Measurements from ENCODE around the gene DNTT.

DNTT gene

GRCh38 chr10:96264938-96265337, 39.3 kb upstream of the DNTT start:
- H3K4me3 ChIP-seq (ENCODE audit: low read depth, low read length): no peak overlapping the region
- no peak for TF ChIP-seq POLR2A (IDR thresholded peaks at IDR 0.05; ENCODE audit: extremely low read depth, insufficient read length)
- no peak for TF ChIP-seq MYC (IDR thresholded peaks at IDR 0.05; ENCODE audit: low read depth, low read length)
- TF ChIP-seq, protein P1, sequence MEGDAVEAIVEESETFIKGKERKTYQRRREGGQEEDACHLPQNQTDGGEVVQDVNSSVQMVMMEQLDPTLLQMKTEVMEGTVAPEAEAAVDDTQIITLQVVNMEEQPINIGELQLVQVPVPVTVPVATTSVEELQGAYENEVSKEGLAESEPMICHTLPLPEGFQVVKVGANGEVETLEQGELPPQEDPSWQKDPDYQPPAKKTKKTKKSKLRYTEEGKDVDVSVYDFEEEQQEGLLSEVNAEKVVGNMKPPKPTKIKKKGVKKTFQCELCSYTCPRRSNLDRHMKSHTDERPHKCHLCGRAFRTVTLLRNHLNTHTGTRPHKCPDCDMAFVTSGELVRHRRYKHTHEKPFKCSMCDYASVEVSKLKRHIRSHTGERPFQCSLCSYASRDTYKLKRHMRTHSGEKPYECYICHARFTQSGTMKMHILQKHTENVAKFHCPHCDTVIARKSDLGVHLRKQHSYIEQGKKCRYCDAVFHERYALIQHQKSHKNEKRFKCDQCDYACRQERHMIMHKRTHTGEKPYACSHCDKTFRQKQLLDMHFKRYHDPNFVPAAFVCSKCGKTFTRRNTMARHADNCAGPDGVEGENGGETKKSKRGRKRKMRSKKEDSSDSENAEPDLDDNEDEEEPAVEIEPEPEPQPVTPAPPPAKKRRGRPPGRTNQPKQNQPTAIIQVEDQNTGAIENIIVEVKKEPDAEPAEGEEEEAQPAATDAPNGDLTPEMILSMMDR (IDR thresholded peaks at IDR 0.05; ENCODE audit: low read depth, low read length): no peak
- no peak for TF ChIP-seq MAX (IDR thresholded peaks at IDR 0.05; ENCODE audit: low read depth, low read length)
- DNase-seq (ENCODE audit: low read depth): no peak

DNA sequence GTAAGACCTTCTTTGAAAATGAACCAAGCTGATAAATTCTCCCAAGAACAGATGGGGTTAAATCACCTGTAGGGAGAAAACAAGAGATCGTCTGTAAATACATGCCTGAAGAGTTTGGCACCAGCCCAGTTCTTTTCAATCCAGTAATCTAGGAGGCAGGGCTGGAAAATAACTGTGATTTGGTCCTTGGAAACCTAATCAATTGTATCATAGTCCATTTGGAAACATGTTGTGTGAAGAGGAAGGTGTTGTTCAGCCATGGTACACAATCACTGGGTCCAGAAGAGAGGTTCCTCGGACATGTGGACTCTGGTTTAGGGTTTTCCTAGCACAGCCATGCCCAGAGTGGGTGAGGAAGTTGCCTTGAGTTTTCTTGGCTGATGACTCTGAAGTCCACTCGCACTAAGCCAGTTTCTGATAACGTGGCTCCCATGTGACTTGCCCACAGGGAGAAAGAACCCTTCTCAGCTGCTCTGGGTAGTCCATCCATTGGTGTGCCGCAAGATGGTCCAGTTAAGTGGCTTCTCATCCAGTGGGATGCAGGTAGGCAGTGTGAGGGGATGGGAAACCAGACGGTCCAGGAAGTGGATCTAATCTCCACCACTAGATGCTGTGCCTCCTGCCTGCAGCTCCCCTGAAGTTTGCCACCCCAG, 38.0 kb upstream of the DNTT start:
- H3K4me3 ChIP-seq (ENCODE audit: low read depth, low read length): no peak overlapping the region
- no peak for DNase-seq (ENCODE audit: low read depth)
- TF ChIP-seq MAX (IDR thresholded peaks at IDR 0.05; ENCODE audit: low read depth, low read length) (no peak), POLR2A (IDR thresholded peaks at IDR 0.05; ENCODE audit: extremely low read depth, insufficient read length) (no peak), MYC (IDR thresholded peaks at IDR 0.05; ENCODE audit: low read depth, low read length) (no peak)
- TF ChIP-seq, protein P1 (IDR thresholded peaks at IDR 0.05; ENCODE audit: low read depth, low read length): no peak

DNA sequence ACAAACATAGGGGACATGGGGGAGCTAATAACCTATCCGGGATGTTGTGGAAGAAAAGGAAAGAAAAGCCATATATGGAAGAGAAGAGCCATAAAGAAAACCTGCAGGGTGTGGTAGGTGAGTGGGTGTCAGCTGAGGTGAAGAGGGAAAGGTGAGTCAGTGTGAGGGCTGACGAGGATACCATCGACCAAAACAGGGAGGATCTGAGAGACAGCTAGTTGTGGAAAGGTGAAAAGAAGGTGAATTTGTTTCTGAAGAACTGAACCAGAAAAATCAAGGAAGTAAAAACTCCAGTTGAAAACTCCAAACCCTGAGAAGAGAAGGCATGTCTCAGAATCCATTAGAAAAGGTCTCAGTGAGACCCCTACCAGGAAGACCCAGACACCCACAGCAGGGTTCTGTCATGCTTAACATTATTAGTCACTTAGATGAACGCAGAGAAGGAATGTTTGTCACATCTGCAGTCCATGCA, 37.0 kb upstream of the DNTT start:
- no peak for DNase-seq (ENCODE audit: low read depth)
- H3K4me3 ChIP-seq (ENCODE audit: low read depth, low read length): no peak overlapping the region
- TF ChIP-seq POLR2A (IDR thresholded peaks at IDR 0.05; ENCODE audit: extremely low read depth, insufficient read length) (no peak), MYC (IDR thresholded peaks at IDR 0.05; ENCODE audit: low read depth, low read length) (no peak), MAX (IDR thresholded peaks at IDR 0.05; ENCODE audit: low read depth, low read length) (no peak)
- TF ChIP-seq, protein P1 (IDR thresholded peaks at IDR 0.05; ENCODE audit: low read depth, low read length): no peak

GRCh38 chr10:96268341-96268909, 35.8 kb upstream of the DNTT start:
- H3K4me3 ChIP-seq (ENCODE audit: low read depth, low read length): no peak overlapping the region
- no peak for DNase-seq (ENCODE audit: low read depth)
- TF ChIP-seq POLR2A (IDR thresholded peaks at IDR 0.05; ENCODE audit: extremely low read depth, insufficient read length) (no peak), MYC (IDR thresholded peaks at IDR 0.05; ENCODE audit: low read depth, low read length) (no peak)

DNA sequence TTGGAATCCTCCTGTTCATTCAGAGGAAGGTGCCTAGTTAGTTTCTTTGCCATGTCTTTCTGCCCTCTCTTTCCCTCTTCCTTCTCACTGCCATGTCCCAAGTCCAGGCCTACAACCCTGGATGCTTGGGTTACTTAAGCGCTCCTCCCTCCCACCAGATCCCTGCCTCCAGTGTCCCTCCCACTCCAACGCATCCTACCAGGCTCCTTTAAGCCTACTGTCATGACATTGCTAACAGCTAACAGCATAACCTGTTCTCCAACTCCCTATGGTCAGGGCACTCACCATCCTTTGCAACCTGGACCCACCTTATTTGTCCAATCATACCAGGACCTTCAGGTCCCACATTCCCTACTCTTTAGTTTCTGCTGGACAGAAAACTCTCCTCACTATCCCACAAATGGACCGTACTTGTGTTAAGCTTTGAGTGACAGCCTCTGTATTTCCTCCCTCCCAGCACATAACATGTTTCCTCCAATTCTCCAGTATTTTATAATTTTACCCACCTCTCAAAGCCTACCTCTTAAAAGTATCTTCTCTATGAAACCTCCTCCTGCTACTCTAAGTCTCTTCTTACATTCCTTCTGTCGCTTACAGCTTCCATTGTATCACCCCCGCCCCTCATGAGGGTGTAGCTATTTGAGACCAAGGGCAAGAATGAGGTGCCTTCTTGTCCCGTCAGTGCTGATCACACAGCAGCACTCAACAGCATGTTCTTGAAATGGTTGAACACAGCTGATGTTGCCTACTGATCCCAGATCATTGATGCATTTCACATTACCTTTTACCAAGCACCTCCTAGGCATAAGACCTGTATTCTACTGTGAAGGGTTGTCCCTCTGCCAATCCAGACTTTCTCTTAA, 34.6 kb upstream of the DNTT start:
- TF ChIP-seq, protein P1 (IDR thresholded peaks at IDR 0.05; ENCODE audit: low read depth, low read length): no peak
- no peak for TF ChIP-seq MAX (IDR thresholded peaks at IDR 0.05; ENCODE audit: low read depth, low read length)
- TF ChIP-seq MYC (IDR thresholded peaks at IDR 0.05; ENCODE audit: low read depth, low read length): no peak
- no peak for TF ChIP-seq POLR2A (IDR thresholded peaks at IDR 0.05; ENCODE audit: extremely low read depth, insufficient read length)
- no peak for DNase-seq (ENCODE audit: low read depth)
- no peak overlapping the region for H3K4me3 ChIP-seq (ENCODE audit: low read depth, low read length)

DNA sequence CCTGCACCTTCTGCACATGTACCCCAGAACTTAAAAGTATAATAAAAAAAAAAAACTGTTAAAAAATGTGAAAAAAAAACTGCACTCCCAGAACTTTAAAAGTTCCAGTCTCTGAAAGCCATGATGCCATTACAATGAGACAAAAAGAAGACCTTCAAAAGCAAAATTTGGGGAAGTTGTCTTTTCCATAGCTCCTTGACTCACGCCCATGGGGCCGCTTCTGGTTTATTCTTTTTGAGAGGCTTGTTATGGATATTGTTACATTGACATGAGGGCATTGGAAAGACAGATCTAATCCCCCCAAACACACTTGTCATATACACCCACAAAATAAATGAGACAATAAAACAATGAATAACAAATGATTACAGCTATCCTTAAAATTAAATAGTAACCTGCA, 33.7 kb upstream of the DNTT start:
- H3K4me3 ChIP-seq (ENCODE audit: low read depth, low read length): no peak overlapping the region
- DNase-seq (ENCODE audit: low read depth): no peak
- TF ChIP-seq MYC (IDR thresholded peaks at IDR 0.05; ENCODE audit: low read depth, low read length) (no peak), MAX (IDR thresholded peaks at IDR 0.05; ENCODE audit: low read depth, low read length) (no peak), POLR2A (IDR thresholded peaks at IDR 0.05; ENCODE audit: extremely low read depth, insufficient read length) (no peak)
- TF ChIP-seq, protein P1 (IDR thresholded peaks at IDR 0.05; ENCODE audit: low read depth, low read length): no peak

Measured in NB4 (cell line).